Muscle of leg (tissue), 9 donors: ENCODE measurements around the gene FOXO4. TPM values are rescaled to one million over a fixed set of nuclear protein-coding genes. Genes with fewer than 3 reads are reported as not detected.

ENCODE experiments used
- polyA plus RNA-seq, 8 donors: library from polyadenylated mRNA; unstranded; fragments of 120-200 nt; gene quantifications; one replicate each; pipeline versions ENCODE4 v1.2.1 to v1.2.3, GENCODE V29; 2013; ENCODE audit warnings: inconsistent platforms in 1 of 8, low replicate concordance in 1 of 8; ENCODE audit not compliant: insufficient read length in 8 of 8, insufficient read depth in 1 of 8
- total RNA-seq: library from RNA; stranded (reverse); fragments of 120-200 nt; gene quantifications from one replicate; pipeline ENCODE4 v1.2.4, GENCODE V29; 2013

Gene FOXO4
- total and polyA plus RNA-seq, 9 donors = 18.8 to 36.8 (median 31.4) TPM

Other genes starting within 250 kb of the FOXO4 start
- gene TEX11, start 187.1 kb upstream of the FOXO4 start, total RNA-seq = not detected
- gene TEX11, start 187.1 kb upstream of the FOXO4 start, polyA plus RNA-seq = under 1 TPM in 5 of 8 donors, not detected in 3; 0.07 to 0.15 (median 0.10) TPM
- gene SLC7A3, start 164.8 kb upstream of the FOXO4 start, total RNA-seq = 0.84 TPM
- gene SLC7A3, start 164.8 kb upstream of the FOXO4 start, polyA plus RNA-seq = 1 to 10 TPM in 6 of 8 donors, under 1 TPM in 2; 0.71 to 2.0 (median 1.3) TPM
- gene SNX12, start 27.5 kb upstream of the FOXO4 start, total RNA-seq = 43.3 TPM
- 10 to 100 TPM; 43.7 to 60.8 (median 51.8) TPM for gene SNX12, start 27.5 kb upstream of the FOXO4 start, polyA plus RNA-seq
- gene CXorf65, start 10.9 kb downstream of the FOXO4 start, total RNA-seq = 1.4 TPM
- 1 to 10 TPM in 1 of 8 donors, under 1 TPM in 5, not detected in 2; 0.63 to 1.1 (median 0.76) TPM for gene CXorf65, start 10.9 kb downstream of the FOXO4 start, polyA plus RNA-seq
- gene IL2RG, start 15.7 kb downstream of the FOXO4 start, total RNA-seq = 0.98 TPM
- gene IL2RG, start 15.7 kb downstream of the FOXO4 start, polyA plus RNA-seq = 1 to 10 TPM; 1.3 to 7.2 (median 2.2) TPM
- 22.5 TPM for gene MED12, start 22.7 kb downstream of the FOXO4 start, total RNA-seq
- gene MED12, start 22.7 kb downstream of the FOXO4 start, polyA plus RNA-seq = 10 to 100 TPM; 33.4 to 52.0 (median 45.6) TPM
- gene NLGN3, start 49.0 kb downstream of the FOXO4 start, total RNA-seq = 1.9 TPM
- 1 to 10 TPM; 2.2 to 7.8 (median 3.8) TPM for gene NLGN3, start 49.0 kb downstream of the FOXO4 start, polyA plus RNA-seq
- gene GJB1, start 127.4 kb downstream of the FOXO4 start, total RNA-seq = 0.04 TPM
- gene GJB1, start 127.4 kb downstream of the FOXO4 start, polyA plus RNA-seq = 1 to 10 TPM in 1 of 8 donors, under 1 TPM in 4, not detected in 3; 0.06 to 2.2 (median 0.36) TPM
- 11.6 TPM for gene ZMYM3, start 158.3 kb downstream of the FOXO4 start, total RNA-seq
- gene ZMYM3, start 158.3 kb downstream of the FOXO4 start, polyA plus RNA-seq = 10 to 100 TPM; 17.5 to 25.7 (median 21.3) TPM
- 285 TPM for gene NONO, start 187.8 kb downstream of the FOXO4 start, total RNA-seq
- 100 to 1,000 TPM; 289 to 402 (median 376) TPM for gene NONO, start 187.8 kb downstream of the FOXO4 start, polyA plus RNA-seq
- gene ITGB1BP2, start 205.9 kb downstream of the FOXO4 start, total RNA-seq = 140 TPM
- 100 to 1,000 TPM in 7 of 8 donors, 10 to 100 TPM in 1; 89.9 to 152 (median 125) TPM for gene ITGB1BP2, start 205.9 kb downstream of the FOXO4 start, polyA plus RNA-seq